Fibroblast of mammary gland (primary cell): Measurements from ENCODE around the gene UQCC5.
"Not testable (repeated sequence)": the region's sequence is repeated elsewhere in the genome, so short reads cannot be mapped to it uniquely, and the experiment has no call there.

Source experiments
- DNase-seq: peaks from one replicate; pipeline ENCODE4 v3.0.0-alpha.2; 2010; ENCODE audit warnings: low read depth
- H3K4me3 ChIP-seq: 2 replicates; pipeline ENCODE4 v1.5.1; 2011; ENCODE audit warnings: low read depth, mild to moderate bottlenecking, low read length, moderate library complexity; ENCODE audit not compliant: control insufficient read depth
- TF ChIP-seq, protein P1 (sequence below): conservative IDR thresholded peaks from 2 replicates; pipeline ENCODE4 v1.5.1; 2011; ENCODE audit warnings: low read depth, low read length, inconsistent platforms; ENCODE audit not compliant: control insufficient read depth, insufficient read depth

The UQCC5 gene

DNA sequence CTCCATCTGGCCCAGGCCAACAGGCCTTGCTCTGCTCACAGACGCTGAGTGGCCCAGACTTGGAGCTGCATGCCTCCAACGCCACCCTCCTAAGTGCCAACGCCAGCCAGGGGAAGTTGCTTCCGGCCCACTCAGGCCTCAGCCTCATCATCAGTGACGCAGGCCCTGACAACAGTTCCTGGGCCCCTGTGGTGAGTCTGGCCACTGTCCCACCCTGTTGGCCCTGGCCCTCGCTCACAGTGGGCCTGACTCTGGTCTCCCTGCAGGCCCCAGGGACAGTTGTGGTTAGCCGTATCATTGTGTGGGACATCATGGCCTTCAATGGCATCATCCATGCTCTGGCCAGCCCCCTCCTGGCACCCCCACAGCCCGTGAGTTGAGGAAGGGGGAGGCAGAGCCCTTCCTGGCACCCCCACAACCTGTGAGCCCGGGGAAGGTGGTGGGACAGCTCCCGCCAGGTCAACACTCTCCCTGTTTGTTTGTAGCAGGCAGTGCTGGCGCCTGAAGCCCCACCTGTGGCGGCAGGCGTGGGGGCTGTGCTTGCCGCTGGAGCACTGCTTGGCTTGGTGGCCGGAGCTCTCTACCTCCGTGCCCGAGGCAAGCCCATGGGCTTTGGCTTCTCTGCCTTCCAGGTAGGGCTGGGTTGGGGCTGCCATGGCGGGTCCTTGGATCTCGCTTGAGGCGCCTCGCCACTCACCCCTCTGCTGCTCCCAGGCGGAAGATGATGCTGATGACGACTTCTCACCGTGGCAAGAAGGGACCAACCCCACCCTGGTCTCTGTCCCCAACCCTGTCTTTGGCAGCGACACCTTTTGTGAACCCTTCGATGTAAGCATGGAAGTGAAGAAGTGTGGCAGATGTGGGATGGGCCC is 12.8 kb upstream of the UQCC5 start:
- no peak overlapping the region for H3K4me3 ChIP-seq

DNA sequence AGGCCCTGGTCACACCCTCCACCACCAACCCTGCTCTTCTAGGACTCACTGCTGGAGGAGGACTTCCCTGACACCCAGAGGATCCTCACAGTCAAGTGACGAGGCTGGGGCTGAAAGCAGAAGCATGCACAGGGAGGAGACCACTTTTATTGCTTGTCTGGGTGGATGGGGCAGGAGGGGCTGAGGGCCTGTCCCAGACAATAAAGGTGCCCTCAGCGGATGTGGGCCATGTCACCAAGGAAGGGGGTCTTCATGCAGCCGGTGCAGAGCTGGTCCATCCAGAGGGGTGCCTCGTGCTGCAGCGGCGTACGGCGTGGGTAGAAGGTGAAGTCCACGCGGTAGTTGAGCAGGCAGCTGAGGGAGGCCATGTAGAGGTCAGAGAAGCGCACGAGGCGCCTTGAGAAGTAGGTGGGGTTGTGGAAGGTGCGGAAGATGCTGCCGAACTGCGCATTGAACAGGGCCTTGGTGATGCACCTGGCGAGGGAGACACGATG is 12.1 kb upstream of the UQCC5 start:
- TF ChIP-seq, protein P1, sequence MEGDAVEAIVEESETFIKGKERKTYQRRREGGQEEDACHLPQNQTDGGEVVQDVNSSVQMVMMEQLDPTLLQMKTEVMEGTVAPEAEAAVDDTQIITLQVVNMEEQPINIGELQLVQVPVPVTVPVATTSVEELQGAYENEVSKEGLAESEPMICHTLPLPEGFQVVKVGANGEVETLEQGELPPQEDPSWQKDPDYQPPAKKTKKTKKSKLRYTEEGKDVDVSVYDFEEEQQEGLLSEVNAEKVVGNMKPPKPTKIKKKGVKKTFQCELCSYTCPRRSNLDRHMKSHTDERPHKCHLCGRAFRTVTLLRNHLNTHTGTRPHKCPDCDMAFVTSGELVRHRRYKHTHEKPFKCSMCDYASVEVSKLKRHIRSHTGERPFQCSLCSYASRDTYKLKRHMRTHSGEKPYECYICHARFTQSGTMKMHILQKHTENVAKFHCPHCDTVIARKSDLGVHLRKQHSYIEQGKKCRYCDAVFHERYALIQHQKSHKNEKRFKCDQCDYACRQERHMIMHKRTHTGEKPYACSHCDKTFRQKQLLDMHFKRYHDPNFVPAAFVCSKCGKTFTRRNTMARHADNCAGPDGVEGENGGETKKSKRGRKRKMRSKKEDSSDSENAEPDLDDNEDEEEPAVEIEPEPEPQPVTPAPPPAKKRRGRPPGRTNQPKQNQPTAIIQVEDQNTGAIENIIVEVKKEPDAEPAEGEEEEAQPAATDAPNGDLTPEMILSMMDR, result no peak
- no peak overlapping the region for H3K4me3 ChIP-seq
- DNase-seq, result no peak

More for the DNA sequence above, 12.8 kb upstream of the UQCC5 start:
- TF ChIP-seq, protein P1, result no peak
- DNase-seq, result no peak

DNA sequence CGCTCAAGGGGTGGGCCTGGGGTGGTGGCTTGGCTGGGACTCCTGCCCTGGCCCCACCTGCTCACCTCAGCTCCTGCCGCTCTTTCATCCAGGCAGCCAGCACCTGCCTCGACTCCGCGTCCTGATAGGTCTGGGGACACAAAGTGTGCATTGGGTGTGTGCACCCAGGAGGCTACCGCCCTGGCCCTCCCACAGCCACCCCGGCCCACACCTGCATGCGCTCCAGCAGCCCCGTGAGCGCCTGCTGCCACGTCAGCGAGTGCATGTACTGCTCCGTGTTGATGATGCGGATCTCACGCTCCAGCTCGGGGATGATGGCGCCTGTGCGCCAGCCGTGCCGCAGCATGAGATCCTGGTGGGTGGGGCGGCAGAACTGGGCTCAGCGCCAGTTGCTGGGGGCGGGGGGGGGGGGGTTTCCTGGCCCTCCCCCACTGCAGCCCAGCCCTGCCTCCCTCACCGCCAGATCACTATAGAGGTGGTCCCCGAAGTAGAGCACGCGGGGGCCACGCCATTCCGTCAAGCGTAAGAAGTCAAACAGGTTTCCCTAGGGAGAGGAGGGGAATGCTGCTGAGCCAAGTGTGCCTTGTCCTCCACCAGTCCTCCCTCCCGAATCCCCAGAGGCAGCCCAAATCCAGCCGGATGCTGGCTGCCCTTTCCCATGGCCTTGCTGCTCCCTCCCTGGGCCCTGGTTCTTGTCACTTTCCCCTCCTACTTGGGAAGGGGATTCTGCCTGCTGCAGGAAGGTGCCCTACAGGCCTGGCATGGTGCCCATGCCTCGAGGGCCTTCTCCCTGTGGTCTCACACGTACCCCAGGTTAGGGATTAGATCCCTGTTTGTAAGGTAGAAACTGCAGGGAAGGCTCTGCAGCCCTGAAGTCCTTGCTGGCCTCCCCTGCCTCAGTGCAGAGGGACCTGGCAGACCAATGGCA is 11.4 kb upstream of the UQCC5 start:
- no peak for DNase-seq
- TF ChIP-seq, protein P1, result no peak
- no peak overlapping the region for H3K4me3 ChIP-seq

DNA sequence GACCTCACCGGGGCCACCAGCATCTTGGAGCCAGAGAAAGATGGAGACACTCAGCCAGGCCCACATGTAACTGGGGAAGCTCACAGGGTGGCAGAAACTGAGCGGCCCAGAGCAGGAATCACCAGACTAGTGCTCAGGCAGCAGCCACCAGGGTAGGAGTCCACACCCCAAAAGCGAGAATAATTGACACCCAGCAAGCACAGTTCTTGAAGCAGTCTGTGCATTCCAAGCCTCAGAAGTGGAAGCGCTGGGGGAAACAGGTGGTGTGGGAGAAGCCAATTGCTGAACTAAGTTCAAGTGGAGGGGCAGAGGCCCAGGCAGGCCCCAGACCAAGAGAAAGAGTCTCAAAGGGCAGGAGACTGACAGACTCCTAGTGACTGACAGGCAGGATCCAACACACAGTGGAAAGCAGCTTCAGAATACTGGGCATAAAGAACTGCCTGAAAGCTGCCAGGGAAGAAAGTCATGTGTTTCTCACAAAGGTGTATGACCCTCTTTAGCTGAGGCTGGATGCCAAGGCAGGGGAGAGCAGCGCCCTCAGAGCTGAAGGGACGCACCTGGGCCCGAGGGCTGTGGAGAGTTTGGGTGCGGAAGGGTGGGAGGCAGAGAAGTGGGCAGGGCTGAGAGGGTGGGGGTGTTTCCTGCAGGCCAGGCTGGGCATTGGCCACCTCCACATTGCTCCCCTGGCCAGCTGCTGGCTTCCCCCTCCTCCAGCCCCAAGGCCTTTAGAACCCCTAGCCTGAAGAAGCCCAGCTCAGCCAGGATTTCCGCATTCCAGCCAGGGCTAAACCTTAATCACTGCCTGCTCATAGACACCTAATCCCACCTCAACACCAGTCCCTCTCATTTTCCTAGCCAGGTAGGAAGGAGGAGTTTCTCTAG is 10.5 kb upstream of the UQCC5 start:
- no peak overlapping the region for H3K4me3 ChIP-seq
- no peak for DNase-seq
- TF ChIP-seq, protein P1, result no peak

DNA sequence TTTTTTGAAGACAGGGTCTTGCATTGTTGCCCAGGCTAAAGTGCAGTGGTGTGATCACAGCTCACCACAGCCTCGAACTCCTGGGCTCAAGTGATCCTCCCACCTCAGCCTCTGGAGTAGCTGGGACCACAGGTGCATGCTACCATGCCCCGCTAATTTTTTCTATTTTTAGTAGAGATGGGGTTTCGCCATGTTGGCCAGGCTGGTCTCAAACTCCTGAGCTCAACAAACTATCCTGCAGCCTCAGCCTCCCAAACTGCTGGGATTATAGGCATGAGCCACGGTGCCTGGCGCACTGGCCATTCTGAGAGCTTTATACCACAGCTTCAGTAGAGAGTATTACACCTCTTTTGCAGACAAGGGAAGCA is 9.8 kb upstream of the UQCC5 start:
- not testable (repeated sequence) for H3K4me3 ChIP-seq

DNA sequence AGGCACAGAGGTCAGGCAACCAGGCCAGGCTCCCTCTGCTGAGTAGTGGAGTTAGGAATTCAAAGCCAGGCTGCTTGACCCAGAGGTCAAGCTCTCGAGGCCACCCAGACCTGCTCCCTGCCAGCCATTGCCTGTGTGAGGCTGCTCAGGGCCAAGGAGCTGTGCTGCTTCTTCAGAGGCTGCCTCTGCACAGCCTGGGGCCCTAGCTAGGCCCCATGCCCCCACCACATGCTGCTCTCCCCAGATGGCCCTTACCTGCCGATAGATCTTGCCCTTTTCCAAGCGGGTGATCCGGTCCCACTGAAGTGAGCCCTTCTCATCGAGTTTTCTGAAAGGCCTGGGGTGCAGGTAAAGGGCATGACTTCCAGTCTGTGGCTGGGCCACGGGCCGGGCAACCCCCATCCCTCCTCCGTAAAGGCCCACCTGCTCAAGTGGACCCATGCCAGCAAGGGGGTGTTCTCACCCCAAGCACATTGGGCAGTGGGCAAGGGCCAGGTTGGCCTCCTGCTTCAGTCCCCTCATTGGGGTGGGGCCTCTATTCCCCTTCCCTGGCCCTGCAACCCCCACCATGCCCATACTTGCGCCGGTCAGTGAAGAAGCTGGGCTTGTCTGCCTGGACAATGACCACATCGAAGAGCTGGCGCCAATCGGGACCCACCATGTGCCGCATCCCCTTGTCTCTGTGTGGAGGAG is 9.2 kb upstream of the UQCC5 start:
- no peak overlapping the region for H3K4me3 ChIP-seq
- DNase-seq, result no peak
- TF ChIP-seq, protein P1, result no peak

More for the DNA sequence above, 9.8 kb upstream of the UQCC5 start:
- DNase-seq, result not testable (repeated sequence)
